Left kidney (tissue), 2 donors: ENCODE measurements around the gene ALCAM. TPM values are rescaled to one million over a fixed set of nuclear protein-coding genes. Genes with fewer than 3 reads are reported as not detected.

Experiments
- DNase-seq: peaks from one replicate; pipeline ENCODE4 v3.0.0-alpha.2; 2013
- polyA plus RNA-seq: library from polyadenylated mRNA; unstranded; fragments of 120-200 nt; gene quantifications from one replicate; pipeline ENCODE4 v1.2.1, GENCODE V29; 2013; ENCODE audit not compliant: insufficient read length

The ALCAM gene
- polyA plus RNA-seq, 1 donor = 128 TPM

GRCh38 chr3:105526360-105527111, 159.8 kb downstream of the ALCAM start:
- no peak for DNase-seq

- DNase-seq = no peak
Measured at GRCh38 chr3:105527535-105527934, 160.8 kb downstream of the ALCAM start.

- no peak for DNase-seq
Measured at GRCh38 chr3:105527949-105528348, 161.2 kb downstream of the ALCAM start.

- DNase-seq = no peak
Measured at GRCh38 chr3:105528955-105529354, 162.2 kb downstream of the ALCAM start.

- DNase-seq = no peak
Measured at GRCh38 chr3:105529456-105529855, 162.7 kb downstream of the ALCAM start.

GRCh38 chr3:105532251-105532650, 165.5 kb downstream of the ALCAM start:
- DNase-seq = no peak

GRCh38 chr3:105533960-105534359, 167.3 kb downstream of the ALCAM start:
- DNase-seq = no peak

GRCh38 chr3:105534491-105534890, 167.8 kb downstream of the ALCAM start:
- DNase-seq = no peak

- no peak for DNase-seq
Measured at GRCh38 chr3:105537371-105538080, 170.8 kb downstream of the ALCAM start.

- no peak for DNase-seq
Measured at GRCh38 chr3:105538483-105538882, 171.8 kb downstream of the ALCAM start.

GRCh38 chr3:105539897-105540296, 173.2 kb downstream of the ALCAM start:
- DNase-seq = no peak

- DNase-seq = no peak
Measured at GRCh38 chr3:105542282-105543019, 175.7 kb downstream of the ALCAM start.

GRCh38 chr3:105545051-105545450, 178.3 kb downstream of the ALCAM start:
- DNase-seq = no peak

GRCh38 chr3:105553851-105554250, 187.1 kb downstream of the ALCAM start:
- DNase-seq = no peak

- DNase-seq = no peak
Measured at GRCh38 chr3:105555206-105555605, 188.5 kb downstream of the ALCAM start.

GRCh38 chr3:105559856-105560255, 193.1 kb downstream of the ALCAM start:
- no peak for DNase-seq

GRCh38 chr3:105561876-105562275, 195.2 kb downstream of the ALCAM start:
- no peak for DNase-seq

- DNase-seq = no peak
Measured at GRCh38 chr3:105564546-105565288, 198.0 kb downstream of the ALCAM start.

- DNase-seq = no peak
Measured at GRCh38 chr3:105571005-105571404, 204.3 kb downstream of the ALCAM start.

GRCh38 chr3:105572501-105572900, 205.8 kb downstream of the ALCAM start:
- DNase-seq = no peak

- no peak for DNase-seq
Measured at GRCh38 chr3:105579439-105579838, 212.7 kb downstream of the ALCAM start.

GRCh38 chr3:105580296-105580965, 213.7 kb downstream of the ALCAM start:
- no peak for DNase-seq
